ENCODE data around the gene PSD4. TPM values are rescaled to one million over a fixed set of nuclear protein-coding genes. Genes with fewer than 3 reads are reported as not detected.

Gene PSD4
- total and polyA plus RNA-seq, 2 of the 4 experiments (the other 2 are of a cell fraction) = 0.36 to 0.70 TPM

GRCh38 chr2:113220970-113221708, 47.4 kb downstream of the PSD4 start:
- no peaks in the 10 kb centered on the region for H3K79me1 ChIP-seq (ENCODE audit: low read depth in 1 of 2, low read length in 2 of 2)
- H2BK5ac ChIP-seq (ENCODE audit: low read depth, low read length, poor library complexity, severe bottlenecking) = no peak overlapping the region
- no TSS peak for BruUV-seq (replicated peaks)
- no peak overlapping the region for H3K27ac ChIP-seq (ENCODE audit: insufficient read depth, low read length)
- no peak overlapping the region for H3K4me3 ChIP-seq (ENCODE audit: insufficient read depth, low read depth, low read length)
- ATAC-seq (ENCODE audit: low read depth) = no peak
- no peak overlapping the region for H4K91ac ChIP-seq (ENCODE audit: insufficient read depth, low read depth, low read length)
- dilution Hi-C loops (cut with HindIII; ENCODE audit: low sequenced_read_pairs, unreplicated experiment) = no loop called here
- no peak overlapping the region for H2AK9ac ChIP-seq (replicated peaks; ENCODE audit: low read depth, low read length, poor library complexity)
- H4K20me1 ChIP-seq (ENCODE audit: insufficient read depth, low read length) = no peaks in the 10 kb centered on the region
- no peak for DNase-seq
- H3K27me3 ChIP-seq (ENCODE audit: control insufficient read depth, insufficient read depth, low read length) = peaks cover 9% of the 10 kb centered on the region
- H2BK20ac ChIP-seq (ENCODE audit: low read depth, low read length) = no peak overlapping the region
- no peak overlapping the region for H3K18ac ChIP-seq (ENCODE audit: low read depth, low read length)
- H3K4me1 ChIP-seq (ENCODE audit: control insufficient read depth, insufficient read depth, low read length) = 0 out of 2 replicates have a peak, but pooled peaks cover 2% of the 10 kb centered on the region
- no peaks in the 10 kb centered on the region for H3K36me3 ChIP-seq (ENCODE audit: control insufficient read depth, insufficient read depth, low read length)
- no peak overlapping the region for H3K56ac ChIP-seq (ENCODE audit: extremely low read depth, insufficient read depth, low read length)
- WGBS, 2 experiments (ENCODE audit: extremely low coverage in 2 of 2, insufficient read length in 1 of 2) = no CpG with 5 or more reads among the region's 6 CpGs
- no peak overlapping the region for H2AFZ ChIP-seq (replicated peaks; ENCODE audit: low read length, poor library complexity)
- H3K9me3 ChIP-seq (ENCODE audit: control insufficient read depth, insufficient read depth, low read length) = no peaks in the 10 kb centered on the region
- TF ChIP-seq SMC3 (IDR thresholded peaks at IDR 0.05; ENCODE audit: low read depth, low read length) = no peak
- no peak for TF ChIP-seq CHD1 (IDR thresholded peaks at IDR 0.05; ENCODE audit: low read depth, low read length)
- TF ChIP-seq RAD21 (IDR thresholded peaks at IDR 0.05; ENCODE audit: low read length) = no peak
- TF ChIP-seq POLR2A (IDR thresholded peaks at IDR 0.05; ENCODE audit: low read depth, low read length) = no peak
- no peak overlapping the region for H2BK120ac ChIP-seq (ENCODE audit: low read depth, low read length)
- H2BK15ac ChIP-seq (ENCODE audit: low read depth, low read length) = no peak overlapping the region
- no peak overlapping the region for H3K14ac ChIP-seq (replicated peaks; ENCODE audit: low read depth, low read length)
- intact Hi-C loops (cut with micrococcal nuclease) = no loop called here
- H3K9me1 ChIP-seq (ENCODE audit: insufficient read depth, low read length) = no peaks in the 10 kb centered on the region
- H4K5ac ChIP-seq (ENCODE audit: low read depth, low read length) = no peak overlapping the region
- in situ Hi-C loops (cut with MboI; ENCODE audit: low sequenced_read_pairs) = no loop called here
- no peak overlapping the region for H3K4ac ChIP-seq (ENCODE audit: low read depth, low read length)
- H2AK5ac ChIP-seq (ENCODE audit: low read depth, low read length) = no peak overlapping the region
- no peak overlapping the region for H3K9ac ChIP-seq (ENCODE audit: low read depth, low read length)
- POLR2A ChIA-PET (ENCODE audit: unreplicated experiment) = no interaction called here
- CTCF ChIA-PET = interaction anchor here (1.2 kb wide), 1 partner anchor 19 kb away, joined by 4 read pairs; no protein-coding TSS in a partner anchor
- H4K8ac ChIP-seq (ENCODE audit: low read depth in 2 of 2, low read length in 2 of 2) = no peak overlapping the region
- no peak overlapping the region for H3K4me2 ChIP-seq (ENCODE audit: low read depth, low read length)
- H3K23ac ChIP-seq (ENCODE audit: low read depth, low read length) = no peak overlapping the region
